ENCODE results near the gene RWDD2A. TPM values are rescaled to one million over a fixed set of nuclear protein-coding genes. Genes with fewer than 3 reads are reported as not detected.

The RWDD2A gene
- total and polyA plus RNA-seq, 2 of the 4 experiments (the other 2 are of a cell fraction) = 3.9 to 4.1 TPM

DNA sequence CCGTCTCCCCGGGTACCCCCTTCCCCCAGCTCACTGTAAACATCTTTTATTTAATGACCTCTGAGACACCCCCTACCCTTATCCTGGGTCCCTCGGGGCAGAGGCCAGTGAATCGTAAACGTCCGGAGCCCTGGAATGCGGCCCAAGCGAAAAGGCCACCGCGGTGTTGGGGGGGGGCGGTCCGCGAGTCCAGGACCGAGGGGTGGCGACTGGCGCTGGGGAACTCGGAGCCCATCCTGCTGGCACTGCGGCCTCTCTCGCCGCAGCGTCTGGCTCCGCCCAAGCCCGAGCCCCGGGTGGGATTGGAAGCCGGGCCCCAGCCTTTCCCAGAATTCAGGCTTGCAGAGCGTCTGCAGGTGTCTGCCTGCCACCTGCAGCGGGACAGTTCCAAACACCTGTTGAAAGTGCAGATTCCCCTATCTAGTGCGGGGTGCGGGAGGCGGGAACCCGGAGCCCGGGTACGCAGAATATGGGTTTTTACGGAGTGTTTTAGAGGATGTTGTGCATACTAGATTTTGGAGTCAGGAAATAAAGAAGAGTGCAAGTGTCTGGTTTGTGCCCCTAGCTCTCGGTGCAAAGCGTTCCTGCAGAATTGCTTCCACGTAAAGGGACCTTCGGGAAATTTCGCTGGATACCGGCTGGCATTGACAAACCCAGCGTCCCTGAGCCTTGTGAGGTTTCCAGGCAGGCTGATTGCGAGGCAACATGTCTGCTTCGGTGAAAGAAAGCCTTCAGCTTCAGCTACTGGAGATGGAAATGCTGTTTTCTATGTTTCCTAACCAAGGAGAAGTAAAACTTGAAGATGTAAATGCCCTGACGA, 800 bp downstream of the RWDD2A start:
- Histone ChIP-seq H2BK5ac (ENCODE audit: low read depth, low read length, poor library complexity, severe bottlenecking) (peak overlapping the region; percentile 72), H4K20me1 (ENCODE audit: insufficient read depth, low read length) (peaks cover 20% of the 10 kb centered on the region), H4K8ac (ENCODE audit: low read depth in 2 of 2, low read length in 2 of 2) (peak overlapping the region; percentile 49 to 65; a peak in 2 of 4 replicates), H3K4ac (ENCODE audit: low read depth, low read length) (peak overlapping the region; percentile 43; the same call in 1 of the 2 replicates), H2AK5ac (ENCODE audit: low read depth, low read length) (no peak overlapping the region), H3K9me1 (ENCODE audit: insufficient read depth, low read length) (peaks cover 17% of the 10 kb centered on the region), H3K36me3 (ENCODE audit: control insufficient read depth, insufficient read depth, low read length) (peaks cover 16% of the 10 kb centered on the region), H3K14ac (replicated peaks; ENCODE audit: low read depth, low read length) (peak overlapping the region; percentile 50), H2BK15ac (ENCODE audit: low read depth, low read length) (no peak overlapping the region), H3K23ac (ENCODE audit: low read depth, low read length) (peak overlapping the region; percentile 70), H2BK20ac (ENCODE audit: low read depth, low read length) (no peak overlapping the region), H3K79me1 (ENCODE audit: low read depth in 1 of 2, low read length in 2 of 2) (peaks cover 15 to 46% of the 10 kb centered on the region in 2 experiments; a peak in 3 of 4 replicates), H3K4me3 (ENCODE audit: insufficient read depth, low read depth, low read length) (peak overlapping the region; percentile 91), H3K9me3 (ENCODE audit: control insufficient read depth, insufficient read depth, low read length) (no peaks in the 10 kb centered on the region), H4K5ac (ENCODE audit: low read depth, low read length) (peak overlapping the region; percentile 40), H2AFZ (replicated peaks; ENCODE audit: low read length, poor library complexity) (peak overlapping the region; percentile 94), H3K27ac (ENCODE audit: insufficient read depth, low read length) (peak overlapping the region; percentile 57), H3K27me3 (ENCODE audit: control insufficient read depth, insufficient read depth, low read length) (no peaks in the 10 kb centered on the region), H2AK9ac (replicated peaks; ENCODE audit: low read depth, low read length, poor library complexity) (peak overlapping the region; percentile 79), H3K9ac (ENCODE audit: low read depth, low read length) (peak overlapping the region; percentile 75), H3K56ac (ENCODE audit: extremely low read depth, insufficient read depth, low read length) (no peak overlapping the region; the same call in 1 of the 2 replicates), H4K91ac (ENCODE audit: insufficient read depth, low read depth, low read length) (no peak overlapping the region; the same call in 1 of the 2 replicates), H3K18ac (ENCODE audit: low read depth, low read length) (peak overlapping the region; percentile 28; the same call in 1 of the 2 replicates), H2BK120ac (ENCODE audit: low read depth, low read length) (no peak overlapping the region), H3K4me2 (ENCODE audit: low read depth, low read length) (peak overlapping the region; percentile 96), H3K4me1 (ENCODE audit: control insufficient read depth, insufficient read depth, low read length) (peaks cover 17% of the 10 kb centered on the region)
- BruUV-seq (replicated peaks) = no TSS peak
- 3% methylated on average over 16 of the region's 44 CpGs; no CpG with 5 or more reads in 1 of the 2 experiments for WGBS, 2 experiments (ENCODE audit: extremely low coverage in 2 of 2, insufficient read length in 1 of 2)
- DNase-seq (no peak), ATAC-seq (ENCODE audit: low read depth) (peak; percentile 54)
- intact Hi-C loops (cut with micrococcal nuclease) (loop anchor here (1.0 kb wide), 1 partner anchor 127 kb away; the partner anchor contains the start of gene DOP1A), dilution Hi-C loops (cut with HindIII; ENCODE audit: low sequenced_read_pairs, unreplicated experiment) (no loop called here), in situ Hi-C loops (cut with MboI; ENCODE audit: low sequenced_read_pairs) (loop anchor here (10.0 kb wide), 1 partner anchor 949 kb away; the partner anchor contains the start of gene IBTK)
- ChIA-PET POLR2A (ENCODE audit: unreplicated experiment) (interaction anchor here (0.8 kb wide), 1 partner anchor 242 kb away, joined by 3 read pairs; no protein-coding TSS in a partner anchor), CTCF (no interaction called here)
- no peak for TF ChIP-seq POLR2A (IDR thresholded peaks at IDR 0.05; ENCODE audit: low read depth, low read length)
- 0 out of 2 replicates have a peak, but pooled peaks have one; percentile 17 for TF ChIP-seq MXI1 (IDR thresholded peaks at IDR 0.05; ENCODE audit: borderline replicate concordance, low read depth, low read length)
- TF ChIP-seq CHD1 (IDR thresholded peaks at IDR 0.05; ENCODE audit: low read depth, low read length) = no peak
- TF ChIP-seq BHLHE40 (IDR thresholded peaks at IDR 0.05; ENCODE audit: low read depth, low read length) = no peak

Measured in IMR-90 (cell line).